Measurements from ENCODE around the gene MAD2L2. TPM values are rescaled to one million over a fixed set of nuclear protein-coding genes. Genes with fewer than 3 reads are reported as not detected.

Gene MAD2L2
- total RNA-seq, 2 donors from 2014 or later = 26.9 to 27.3 TPM

DNA sequence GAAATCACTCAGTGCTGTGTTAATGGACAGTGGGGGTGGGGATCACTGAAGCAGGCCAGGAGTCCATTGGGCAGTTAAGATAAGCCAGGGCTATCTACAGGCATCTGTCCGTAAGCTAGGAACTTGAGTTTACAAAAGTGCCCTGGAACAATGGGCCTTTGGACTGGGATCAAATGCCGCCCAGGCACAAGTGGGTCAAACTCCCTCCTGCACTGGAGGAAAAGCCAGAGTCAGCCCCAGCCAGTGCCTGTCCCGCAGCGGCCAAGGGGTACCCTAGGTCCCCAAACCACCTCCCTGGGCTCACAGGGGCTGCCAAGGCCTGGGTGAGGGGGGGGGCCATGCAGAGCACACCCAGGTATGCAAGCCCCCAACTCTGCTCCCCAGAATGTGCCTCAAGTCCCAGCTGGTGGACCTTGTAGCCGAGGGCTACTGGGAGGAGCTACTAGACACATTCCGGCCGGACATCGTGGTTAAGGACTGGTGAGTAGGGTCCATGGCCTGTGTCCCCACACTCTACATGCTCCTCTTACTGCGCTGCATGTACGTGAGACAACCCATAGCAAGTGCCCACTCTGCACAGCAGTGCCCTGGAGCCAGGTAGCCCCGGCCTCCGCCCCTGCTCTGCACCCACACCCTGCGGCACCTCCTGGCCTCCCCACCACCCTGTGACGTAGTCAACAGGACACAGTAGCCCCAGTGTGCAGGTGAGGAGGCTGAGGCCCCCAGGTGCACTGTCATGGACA is 9.2 kb downstream of the MAD2L2 start:
- ATAC-seq (ENCODE audit: insufficient number of reproducible peaks, low FRiP score, low read depth) = no peak
- H3K27ac ChIP-seq = no peak overlapping the region
- H3K4me3 ChIP-seq = no peak overlapping the region

DNA sequence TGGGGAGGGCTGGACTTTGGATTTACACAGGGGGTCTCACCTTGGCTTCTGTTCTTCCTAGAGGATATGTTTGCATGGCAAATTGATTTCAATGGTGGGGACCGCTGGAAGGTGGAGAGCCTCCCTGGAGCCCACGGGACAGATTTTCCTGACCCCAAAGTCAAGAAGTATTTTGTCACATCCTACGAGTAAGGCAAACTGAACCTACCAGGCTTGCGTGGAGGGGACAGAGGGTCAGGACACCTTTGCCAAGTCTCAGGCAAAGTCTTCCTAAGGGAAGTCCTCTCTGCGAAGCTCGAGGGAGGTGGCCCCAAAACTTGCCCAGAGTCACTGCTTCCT is 9.8 kb downstream of the MAD2L2 start:
- TF ChIP-seq, protein P1, sequence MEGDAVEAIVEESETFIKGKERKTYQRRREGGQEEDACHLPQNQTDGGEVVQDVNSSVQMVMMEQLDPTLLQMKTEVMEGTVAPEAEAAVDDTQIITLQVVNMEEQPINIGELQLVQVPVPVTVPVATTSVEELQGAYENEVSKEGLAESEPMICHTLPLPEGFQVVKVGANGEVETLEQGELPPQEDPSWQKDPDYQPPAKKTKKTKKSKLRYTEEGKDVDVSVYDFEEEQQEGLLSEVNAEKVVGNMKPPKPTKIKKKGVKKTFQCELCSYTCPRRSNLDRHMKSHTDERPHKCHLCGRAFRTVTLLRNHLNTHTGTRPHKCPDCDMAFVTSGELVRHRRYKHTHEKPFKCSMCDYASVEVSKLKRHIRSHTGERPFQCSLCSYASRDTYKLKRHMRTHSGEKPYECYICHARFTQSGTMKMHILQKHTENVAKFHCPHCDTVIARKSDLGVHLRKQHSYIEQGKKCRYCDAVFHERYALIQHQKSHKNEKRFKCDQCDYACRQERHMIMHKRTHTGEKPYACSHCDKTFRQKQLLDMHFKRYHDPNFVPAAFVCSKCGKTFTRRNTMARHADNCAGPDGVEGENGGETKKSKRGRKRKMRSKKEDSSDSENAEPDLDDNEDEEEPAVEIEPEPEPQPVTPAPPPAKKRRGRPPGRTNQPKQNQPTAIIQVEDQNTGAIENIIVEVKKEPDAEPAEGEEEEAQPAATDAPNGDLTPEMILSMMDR (IDR thresholded peaks at IDR 0.05) = no peak
- Histone ChIP-seq H3K4me3 (no peak overlapping the region), H3K27ac (no peak overlapping the region), H3K4me1 (ENCODE audit: control insufficient read depth in 1 of 2, low read depth in 2 of 2) (peaks cover 0 to 5% of the 10 kb centered on the region in 2 donors), H3K27me3 (replicated peaks; ENCODE audit: insufficient read depth) (no peaks in the 10 kb centered on the region), H3K36me3 (peaks cover 21% of the 10 kb centered on the region), H3K9me3 (no peaks in the 10 kb centered on the region)
- no peak for DNase-seq (ENCODE audit: low spot score)
- no peak for ATAC-seq (ENCODE audit: insufficient number of reproducible peaks, low FRiP score, low read depth)

More for the DNA sequence above, 9.2 kb downstream of the MAD2L2 start:
- Histone ChIP-seq H3K9me3 (no peaks in the 10 kb centered on the region), H3K4me1 (ENCODE audit: control insufficient read depth in 1 of 2, low read depth in 2 of 2) (peaks cover 0 to 5% of the 10 kb centered on the region in 2 donors), H3K36me3 (peaks cover 21% of the 10 kb centered on the region), H3K27me3 (replicated peaks; ENCODE audit: insufficient read depth) (no peaks in the 10 kb centered on the region)
- TF ChIP-seq, protein P1 (IDR thresholded peaks at IDR 0.05) = no peak
- DNase-seq (ENCODE audit: low spot score) = no peak

DNA sequence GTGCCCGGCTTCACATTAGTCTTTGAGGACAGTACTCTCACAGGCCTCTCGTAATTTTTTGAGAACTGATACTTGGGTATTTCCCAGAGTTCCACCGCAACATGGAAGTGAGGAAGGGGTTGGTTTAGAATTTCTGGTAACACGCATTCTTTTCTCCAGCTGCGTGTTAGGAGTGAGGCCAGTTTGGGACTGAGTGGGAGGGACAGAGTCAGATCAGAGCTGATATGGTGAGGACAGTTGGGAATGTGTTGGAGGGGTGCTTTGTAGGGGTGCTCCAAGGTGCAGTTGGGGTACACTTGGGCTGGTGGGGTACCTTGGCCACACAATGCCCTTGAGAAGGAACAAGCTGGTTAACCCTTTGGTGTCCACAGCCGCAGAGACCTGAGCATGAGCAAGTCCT is 10.2 kb downstream of the MAD2L2 start:
- Histone ChIP-seq H3K27ac (no peak overlapping the region), H3K4me3 (no peak overlapping the region), H3K4me1 (ENCODE audit: control insufficient read depth in 1 of 2, low read depth in 2 of 2) (peaks cover 0 to 5% of the 10 kb centered on the region in 2 donors), H3K9me3 (no peaks in the 10 kb centered on the region), H3K27me3 (replicated peaks; ENCODE audit: insufficient read depth) (no peaks in the 10 kb centered on the region), H3K36me3 (peaks cover 20% of the 10 kb centered on the region)
- no peak for DNase-seq (ENCODE audit: low spot score)
- TF ChIP-seq, protein P1 (IDR thresholded peaks at IDR 0.05) = no peak
- ATAC-seq (ENCODE audit: insufficient number of reproducible peaks, low FRiP score, low read depth) = no peak

DNA sequence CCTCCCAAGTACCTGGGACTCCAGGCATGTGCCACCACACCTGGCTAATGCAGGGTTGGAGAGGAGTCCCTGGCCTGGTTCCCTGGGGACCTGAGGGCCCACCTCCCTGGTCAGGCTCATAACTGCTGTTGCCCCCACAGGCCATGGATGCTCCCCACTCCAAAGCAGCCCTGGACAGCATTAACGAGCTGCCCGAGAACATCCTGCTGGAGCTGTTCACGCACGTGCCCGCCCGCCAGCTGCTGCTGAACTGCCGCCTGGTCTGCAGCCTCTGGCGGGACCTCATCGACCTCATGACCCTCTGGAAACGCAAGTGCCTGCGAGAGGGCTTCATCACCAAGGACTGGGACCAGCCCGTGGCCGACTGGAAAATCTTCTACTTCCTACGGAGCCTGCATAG is 12.4 kb downstream of the MAD2L2 start:
- no peak overlapping the region for H3K4me3 ChIP-seq
- H3K27me3 ChIP-seq (replicated peaks; ENCODE audit: insufficient read depth) = no peaks in the 10 kb centered on the region
- H3K36me3 ChIP-seq = peaks cover 8% of the 10 kb centered on the region
- H3K4me1 ChIP-seq (ENCODE audit: control insufficient read depth in 1 of 2, low read depth in 2 of 2) = peaks cover 0 to 9% of the 10 kb centered on the region in 2 donors
- DNase-seq (ENCODE audit: low spot score) (no peak), ATAC-seq (ENCODE audit: insufficient number of reproducible peaks, low FRiP score, low read depth) (no peak)
- no peak overlapping the region for H3K27ac ChIP-seq
- no peaks in the 10 kb centered on the region for H3K9me3 ChIP-seq
- TF ChIP-seq, protein P1 (IDR thresholded peaks at IDR 0.05) = no peak

DNA sequence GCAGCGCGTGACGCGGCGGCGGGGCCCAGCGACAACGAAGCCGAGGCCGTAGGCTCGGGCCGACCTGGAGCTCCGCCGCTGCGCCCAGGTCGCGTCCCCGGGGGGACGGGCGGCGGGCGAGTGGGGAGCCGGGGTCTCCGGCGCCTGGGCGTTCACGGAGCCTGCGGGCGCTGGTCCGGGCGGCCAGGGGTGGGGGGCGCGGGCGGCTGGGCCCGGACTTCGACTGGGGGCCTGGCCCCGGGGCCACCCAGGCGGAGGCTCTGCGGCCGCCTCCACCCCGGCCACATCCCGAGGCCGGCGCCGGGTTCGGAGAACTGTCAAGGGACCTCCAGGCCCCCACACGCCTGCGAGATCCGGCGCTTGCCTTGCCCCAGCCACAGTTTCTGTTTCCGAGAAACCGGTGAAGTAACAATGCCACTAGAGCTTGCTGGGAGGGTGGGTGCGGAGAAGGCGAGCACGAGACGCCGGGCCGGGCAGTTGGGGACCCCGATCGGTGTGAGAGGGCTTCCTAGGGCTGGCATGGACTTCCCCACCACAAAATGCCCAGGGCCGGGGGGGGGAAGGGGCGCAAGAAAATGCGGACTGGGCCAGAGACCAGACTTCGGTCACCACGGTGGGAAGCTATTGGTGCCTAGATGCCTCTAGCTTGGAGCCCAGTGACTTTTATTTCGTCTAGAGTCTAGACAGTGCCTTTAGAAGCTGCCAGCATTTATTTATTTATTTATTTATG is 16.4 kb downstream of the MAD2L2 start:
- peak overlapping the region; percentile 68 to 73 for H3K27ac ChIP-seq
- peaks cover 0 to 9% of the 10 kb centered on the region in 2 donors for H3K4me1 ChIP-seq (ENCODE audit: control insufficient read depth in 1 of 2, low read depth in 2 of 2)
- TF ChIP-seq, protein P1 (IDR thresholded peaks at IDR 0.05) = no peak
- H3K36me3 ChIP-seq = peaks cover 8% of the 10 kb centered on the region
- DNase-seq (ENCODE audit: low spot score) = no peak
- no peaks in the 10 kb centered on the region for H3K9me3 ChIP-seq
- no peaks in the 10 kb centered on the region for H3K27me3 ChIP-seq (replicated peaks; ENCODE audit: insufficient read depth)
- peak overlapping the region; percentile 91 for H3K4me3 ChIP-seq
- ATAC-seq (ENCODE audit: insufficient number of reproducible peaks, low FRiP score, low read depth) = no peak

All from thoracic aorta (tissue), 2 donors.